GM10248 (cell line): ENCODE results near the gene FASN.

Experiments
- CTCF ChIA-PET: fragments of 300-600 bp; sonication (Branson Sonifier 250); formaldehyde crosslinking; extraction: SDS; loops from one replicate; lab custom pipeline; 2021; ENCODE audit warnings: antibody characterized with exemption; lab: Yijun Ruan, JAX
- POLR2A ChIA-PET: fragments of 350-650 bp; sonication (Branson Sonifier 250); formaldehyde crosslinking; extraction: SDS; loops from one replicate; lab custom pipeline; 2020; ENCODE audit warnings: antibody characterized with exemption; lab: Yijun Ruan, JAX
- DNase-seq: peaks from one replicate; pipeline ENCODE4 v3.0.0; 2012; ENCODE audit errors: extremely low spot score
- CTCF ChIP-seq: IDR thresholded peaks from 2 replicates; pipeline ENCODE4 v1.5.1; 2012; ENCODE audit warnings: mild to moderate bottlenecking, low read depth; ENCODE audit errors: extremely low read depth, missing control alignments, control extremely low read depth

FASN gene

GRCh38 chr17:82037092-82037888 lies 60.7 kb downstream of the FASN start, which contains the start of gene DCXR:
Gene DCXR (minus strand): TSS chr17:82037697. CDS start chr17:82037682, 15 bp downstream.
- ChIA-PET POLR2A (interaction anchor here (0.6 to 1.6 kb wide), 10 partner anchors 12 to 262 kb away, joined by 3 to 14 read pairs (median 4); partner anchors contain the start of genes CENPX, GPS1 and LRRC45), CTCF (interaction anchor here (0.6 to 5.6 kb wide), 35 partner anchors 10 to 387 kb away, joined by 3 to 67 read pairs (median 3); partner anchors contain the start of genes CENPX, LRRC45 and PYCR1)
- DNase-seq, result peak; percentile 98
- peak; percentile 93 for TF ChIP-seq CTCF

GRCh38 chr17:82036634-82037091 lies 61.4 kb downstream of the FASN start:
- no peak for TF ChIP-seq CTCF
- CTCF ChIA-PET, result interaction anchor here (0.8 to 3.0 kb wide), 7 partner anchors 10 to 118 kb away, joined by 3 to 16 read pairs (median 5); partner anchors contain the start of genes CENPX and LRRC45
- DNase-seq, result no peak
- POLR2A ChIA-PET, result interaction anchor here (1.6 kb wide), 1 partner anchor 13 kb away, joined by 5 read pairs; no protein-coding TSS in a partner anchor

GRCh38 chr17:82035956-82036633 lies 61.9 kb downstream of the FASN start:
- POLR2A ChIA-PET, result no interaction called here
- no peak for DNase-seq
- CTCF ChIA-PET, result interaction anchor here (0.6 to 3.0 kb wide), 8 partner anchors 12 to 78 kb away, joined by 3 to 16 read pairs (median 4); partner anchors contain the start of genes CENPX and LRRC45
- TF ChIP-seq CTCF, result no peak

- ChIA-PET POLR2A (no interaction called here), CTCF (interaction anchor here (0.9 to 3.0 kb wide), 7 partner anchors 12 to 119 kb away, joined by 3 to 16 read pairs (median 4); partner anchors contain the start of genes CENPX and LRRC45)
- no peak for DNase-seq
- TF ChIP-seq CTCF, result no peak
These were observed 62.5 kb downstream of the FASN start for GRCh38 chr17:82035488-82035887.

- no peak for TF ChIP-seq CTCF
- ChIA-PET CTCF (interaction anchor here (0.9 to 3.0 kb wide), 4 partner anchors 13 to 120 kb away, joined by 3 to 16 read pairs (median 6); partner anchors contain the start of genes CENPX and LRRC45), POLR2A (no interaction called here)
- no peak for DNase-seq
These were observed 63.5 kb downstream of the FASN start for GRCh38 chr17:82034371-82035011.
